H9 (cell line): Measurements from ENCODE around the gene SFN. TPM values are rescaled to one million over a fixed set of nuclear protein-coding genes. Genes with fewer than 3 reads are reported as not detected.

Source experiments
- DNase-seq: peaks from one replicate; pipeline ENCODE4 v3.0.0-alpha.2; 2017
- H2AFZ ChIP-seq: one replicate; pipeline ENCODE4 v1.6.1; 2013; ENCODE audit warnings: mild to moderate bottlenecking, low read length, control low read depth, moderate library complexity
- H2AK5ac ChIP-seq: 2 replicates; pipeline ENCODE4 v1.6.1; 2013; ENCODE audit warnings: low read length, control low read depth, mixed read lengths; ENCODE audit not compliant: insufficient read length
- H2BK120ac ChIP-seq: one replicate; pipeline ENCODE4 v1.6.1; 2013; ENCODE audit warnings: low read depth, mild to moderate bottlenecking, low read length, control low read depth, inconsistent platforms; ENCODE audit not compliant: poor library complexity, severe bottlenecking
- H2BK12ac ChIP-seq: 2 replicates; pipeline ENCODE4 v1.6.1; 2013; ENCODE audit warnings: low read length, control low read depth, mixed read lengths, low read depth; ENCODE audit not compliant: insufficient read length
- H2BK15ac ChIP-seq: 2 replicates; pipeline ENCODE4 v1.6.1; 2013; ENCODE audit warnings: low read depth, low read length, control low read depth
- H2BK20ac ChIP-seq: one replicate; pipeline ENCODE4 v1.6.1; 2013; ENCODE audit warnings: low read depth, mild to moderate bottlenecking, low read length, control low read depth, inconsistent platforms; ENCODE audit not compliant: poor library complexity, severe bottlenecking
- H2BK5ac ChIP-seq: 2 replicates; pipeline ENCODE4 v1.6.1; 2013; ENCODE audit warnings: low read length, control low read depth, mixed read lengths; ENCODE audit not compliant: insufficient read length
- H3K14ac ChIP-seq: 2 replicates; pipeline ENCODE4 v1.6.1; 2013; ENCODE audit warnings: low read length, control low read depth; ENCODE audit not compliant: insufficient read depth
- H3K18ac ChIP-seq: 2 replicates; pipeline ENCODE4 v1.6.1; 2013; ENCODE audit warnings: low read depth, mild to moderate bottlenecking, mixed read lengths, low read length, control low read depth; ENCODE audit not compliant: insufficient read length
- H3K23ac ChIP-seq: 2 replicates; pipeline ENCODE4 v1.6.1; 2013; ENCODE audit warnings: low read length, control low read depth, mixed read lengths, low read depth; ENCODE audit not compliant: insufficient read length
- H3K23me2 ChIP-seq: 2 replicates; pipeline ENCODE4 v1.6.1; 2013; ENCODE audit warnings: low read depth, mild to moderate bottlenecking, mixed read lengths, low read length, control low read depth; ENCODE audit not compliant: insufficient read length, poor library complexity, severe bottlenecking
- H3K27ac ChIP-seq: 2 replicates; pipeline ENCODE4 v1.5.1; 2013; ENCODE audit warnings: low read length, control low read depth, mixed read lengths, low read depth; ENCODE audit not compliant: insufficient read length
- H3K27me3 ChIP-seq: 2 replicates; pipeline ENCODE4 v1.6.1; 2013; ENCODE audit warnings: low read length, control low read depth, inconsistent platforms; ENCODE audit not compliant: insufficient read depth
- H3K4ac ChIP-seq: 2 replicates; pipeline ENCODE4 v1.6.1; 2013; ENCODE audit warnings: low read depth, mild to moderate bottlenecking, control low read depth, inconsistent platforms, low read length, moderate library complexity
- H3K4me1 ChIP-seq: 2 replicates; pipeline ENCODE4 v1.6.1; 2013; ENCODE audit warnings: low read length, control low read depth, inconsistent platforms; ENCODE audit not compliant: insufficient read depth
- H3K4me2 ChIP-seq: 2 replicates; pipeline ENCODE4 v1.6.1; 2013; ENCODE audit warnings: low read length, control low read depth, mixed read lengths; ENCODE audit not compliant: insufficient read length, insufficient read depth
- H3K56ac ChIP-seq: 2 replicates; pipeline ENCODE4 v1.6.1; 2013; ENCODE audit warnings: low read depth, mild to moderate bottlenecking, mixed read lengths, low read length, control low read depth; ENCODE audit not compliant: insufficient read length
- H3K79me1 ChIP-seq: 2 replicates; pipeline ENCODE4 v1.6.1; 2013; ENCODE audit warnings: low read depth, mild to moderate bottlenecking, moderate library complexity, low read length, control low read depth, inconsistent platforms; ENCODE audit not compliant: insufficient read depth, poor library complexity, severe bottlenecking
- H3K79me2 ChIP-seq: 2 replicates; pipeline ENCODE4 v1.6.1; 2013; ENCODE audit warnings: low read length, control low read depth, inconsistent platforms; ENCODE audit not compliant: insufficient read depth
- H3K9ac ChIP-seq: 2 replicates; pipeline ENCODE4 v1.6.1; 2013; ENCODE audit warnings: low read length, control low read depth, mixed read lengths; ENCODE audit not compliant: insufficient read length; ENCODE audit errors: extremely low read depth
- H3K9me3 ChIP-seq: one replicate; pipeline ENCODE4 v1.6.1; 2013; ENCODE audit warnings: low read depth, low read length, inconsistent platforms; ENCODE audit not compliant: control insufficient read depth
- H3T11ph ChIP-seq: one replicate; pipeline ENCODE4 v1.6.1; 2013; ENCODE audit warnings: mild to moderate bottlenecking, low read length, control low read depth, inconsistent platforms
- H4K20me1 ChIP-seq: one replicate; pipeline ENCODE4 v1.6.1; 2013; ENCODE audit not compliant: control insufficient read depth, insufficient read length, insufficient read depth
- H4K5ac ChIP-seq: 2 replicates; pipeline ENCODE4 v1.6.1; 2013; ENCODE audit warnings: low read depth, mild to moderate bottlenecking, mixed read lengths, low read length, control low read depth; ENCODE audit not compliant: insufficient read length
- H4K8ac ChIP-seq: replicated peaks from 2 replicates; pipeline ENCODE4 v1.6.1; 2013; ENCODE audit warnings: low read length, control low read depth, mixed read lengths, low read depth; ENCODE audit not compliant: insufficient read length
- H4K91ac ChIP-seq: 2 replicates; pipeline ENCODE4 v1.6.1; 2013; ENCODE audit warnings: low read depth, mild to moderate bottlenecking, moderate library complexity, mixed read lengths, low read length, control low read depth; ENCODE audit not compliant: insufficient read length
- H3K27ac Mint-ChIP-seq, 3 experiments: 2 replicates in 2 of 3; 3 replicates in 1 of 3; pipeline ENCODE4 v1.8.0; 2020 to 2021; ENCODE audit warnings: mixed read lengths in 3 of 3, mild to moderate bottlenecking in 1 of 3, moderate library complexity in 1 of 3
- H3K27me3 Mint-ChIP-seq: 2 replicates; pipeline ENCODE4 v1.8.0; 2021; ENCODE audit warnings: low read depth, mild to moderate bottlenecking, moderate library complexity, mixed read lengths
- H3K36me3 Mint-ChIP-seq, 3 experiments: 2 replicates in 2 of 3; 3 replicates in 1 of 3; pipeline ENCODE4 v1.8.0; 2020 to 2021; ENCODE audit warnings: low read depth in 3 of 3, mixed read lengths in 3 of 3; ENCODE audit not compliant: insufficient read depth in 1 of 3
- H3K4me1 Mint-ChIP-seq, 2 experiments: 2 replicates each; pipeline ENCODE4 v1.8.0; 2020; ENCODE audit warnings: mixed read lengths in 2 of 2
- H3K4me3 Mint-ChIP-seq, 2 experiments: 2 replicates in 1 of 2; 3 replicates in 1 of 2; pipeline ENCODE4 v1.8.0; 2020 to 2021; ENCODE audit warnings: mild to moderate bottlenecking in 2 of 2, mixed read lengths in 2 of 2, moderate library complexity in 1 of 2
- H3K9me3 Mint-ChIP-seq, 2 experiments: 2 replicates in 1 of 2; 3 replicates in 1 of 2; pipeline ENCODE4 v1.8.0; 2020; ENCODE audit warnings: mild to moderate bottlenecking in 2 of 2, mixed read lengths in 2 of 2, moderate library complexity in 1 of 2
- CTCF ChIP-seq: fragments of 200-600 bp; sonication (generic); conservative IDR thresholded peaks from 3 replicates; pipeline ENCODE4 v1.8.0; 2021; ENCODE audit warnings: antibody characterized with exemption, mild to moderate bottlenecking
- WGBS: extraction: QIAGEN DNeasy Blood & Tissue Kit; methylation state at CpG from one replicate; pipeline ENCODE4 v1.1.7; 2013; ENCODE audit warnings: missing lambda C conversion rate, low lambda C conversion rate, mixed read lengths; ENCODE audit not compliant: insufficient read length; ENCODE audit errors: extremely low coverage; 5-methylcytosine and 5-hydroxymethylcytosine counted together
- total RNA-seq: library from RNA; stranded (reverse); gene quantifications from 2 replicates; pipeline ENCODE4 v1.2.1, GENCODE V29; 2021

SFN gene
- total RNA-seq, 1 experiment from 2014 or later = 4.3 TPM

GRCh38 chr1:26852701-26853100 is 10.2 kb upstream of the SFN start:
- H4K20me1 ChIP-seq = no peaks in the 10 kb centered on the region
- H4K5ac ChIP-seq = no peak overlapping the region
- no peak overlapping the region for H3K27ac ChIP-seq
- no peak overlapping the region for H4K91ac ChIP-seq
- Mint-ChIP-seq H3K27me3 (no peaks in the 10 kb centered on the region), H3K36me3 (peaks cover 24 to 64% (median 49%) of the 10 kb centered on the region in 3 experiments; a peak in 6 of 7 replicates), H3K9me3 (no peaks in the 10 kb centered on the region), H3K4me3 (no peak overlapping the region), H3K4me1 (peaks cover 19 to 22% of the 10 kb centered on the region in 2 experiments), H3K27ac (no peak overlapping the region; a peak in 1 of 7 replicates)
- no peaks in the 10 kb centered on the region for H3K4me1 ChIP-seq
- H4K8ac ChIP-seq = no peak overlapping the region
- no peak overlapping the region for H3K56ac ChIP-seq
- no peak overlapping the region for H3K18ac ChIP-seq
- H2BK15ac ChIP-seq = no peak overlapping the region
- no peaks in the 10 kb centered on the region for H3K9me3 ChIP-seq
- H3K4me2 ChIP-seq = no peak overlapping the region
- TF ChIP-seq CTCF = no peak
- DNase-seq = no peak
- no peak overlapping the region for H3K23ac ChIP-seq
- no peak overlapping the region for H2BK5ac ChIP-seq
- H3K27me3 ChIP-seq = no peaks in the 10 kb centered on the region
- no peak overlapping the region for H3K14ac ChIP-seq
- H2BK12ac ChIP-seq = no peak overlapping the region
- H2AFZ ChIP-seq = no peak overlapping the region
- no peak overlapping the region for H3T11ph ChIP-seq
- no peak overlapping the region for H2BK120ac ChIP-seq
- H3K79me1 ChIP-seq = no peaks in the 10 kb centered on the region
- no peaks in the 10 kb centered on the region for H3K23me2 ChIP-seq
- no peaks in the 10 kb centered on the region for H3K79me2 ChIP-seq
- H2BK20ac ChIP-seq = no peak overlapping the region
- no CpG with 5 or more reads among the region's 9 CpGs for WGBS
- H3K9ac ChIP-seq = no peak overlapping the region
- no peak overlapping the region for H2AK5ac ChIP-seq
- no peak overlapping the region for H3K4ac ChIP-seq
